Measurements from ENCODE around the gene IFT88. TPM values are rescaled to one million over a fixed set of nuclear protein-coding genes. Genes with fewer than 3 reads are reported as not detected.
A peak's percentile ranks its signal among the peaks of the same experiment; 100 is the strongest.

IFT88 gene
- total and polyA plus RNA-seq, 9 of the 15 experiments (the other 6 are each of a cell fraction or from before 2014, with no cell fraction given) = 8.3 to 13.5 (median 10.0) TPM

DNA sequence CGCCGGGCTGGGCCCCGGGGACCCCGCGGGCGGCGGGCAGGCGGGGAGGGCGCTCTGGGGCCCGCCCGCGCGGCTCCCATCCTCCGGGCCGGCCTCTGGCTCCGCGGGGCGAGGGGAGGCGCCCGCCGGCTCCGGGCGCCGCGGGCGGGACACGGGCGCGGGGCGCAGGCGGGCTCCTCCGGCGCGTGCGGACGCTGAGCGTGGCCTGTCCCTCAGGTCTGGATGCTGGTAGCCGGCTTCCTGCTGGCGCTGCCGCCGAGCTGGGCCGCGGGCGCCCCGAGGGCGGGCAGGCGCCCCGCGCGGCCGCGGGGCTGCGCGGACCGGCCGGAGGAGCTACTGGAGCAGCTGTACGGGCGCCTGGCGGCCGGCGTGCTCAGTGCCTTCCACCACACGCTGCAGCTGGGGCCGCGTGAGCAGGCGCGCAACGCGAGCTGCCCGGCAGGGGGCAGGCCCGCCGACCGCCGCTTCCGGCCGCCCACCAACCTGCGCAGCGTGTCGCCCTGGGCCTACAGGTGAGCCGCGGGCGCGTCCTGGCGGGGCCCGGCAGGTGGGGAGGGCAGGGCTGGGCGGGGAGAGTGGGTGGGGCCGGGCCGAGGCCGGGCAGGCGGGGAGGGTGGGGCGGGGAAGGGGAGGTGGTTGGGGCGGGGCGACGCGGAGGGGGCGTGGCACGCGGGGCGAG is 137.0 kb downstream of the IFT88 start (continued):
- TF ChIP-seq MEIS2 (IDR thresholded peaks at IDR 0.05; ENCODE audit: partially characterized antibody) = no peak
- TF ChIP-seq BHLHE40 (IDR thresholded peaks at IDR 0.05; ENCODE audit: low read length) = peak; percentile 42; the same call in 1 of the 2 replicates
- TF ChIP-seq YBX1 (IDR thresholded peaks at IDR 0.05) = no peak
- TF ChIP-seq GABPB1 (CRISPR knock-in tag; IDR thresholded peaks at IDR 0.05) = peak; percentile 40; the same call in 1 of the 2 replicates
- TF ChIP-seq EP400 (IDR thresholded peaks at IDR 0.05) = no peak
- TF ChIP-seq MLX (CRISPR knock-in tag; conservative IDR thresholded peaks at IDR 0.05) = no peak
- no peak for TF ChIP-seq RAD51 (IDR thresholded peaks at IDR 0.05; ENCODE audit: borderline replicate concordance, low read depth)
- no peak for TF ChIP-seq NEUROD1 (IDR thresholded peaks at IDR 0.05; ENCODE audit: borderline replicate concordance, low read depth, low read length, partially characterized antibody)
- TF ChIP-seq, protein P1, sequence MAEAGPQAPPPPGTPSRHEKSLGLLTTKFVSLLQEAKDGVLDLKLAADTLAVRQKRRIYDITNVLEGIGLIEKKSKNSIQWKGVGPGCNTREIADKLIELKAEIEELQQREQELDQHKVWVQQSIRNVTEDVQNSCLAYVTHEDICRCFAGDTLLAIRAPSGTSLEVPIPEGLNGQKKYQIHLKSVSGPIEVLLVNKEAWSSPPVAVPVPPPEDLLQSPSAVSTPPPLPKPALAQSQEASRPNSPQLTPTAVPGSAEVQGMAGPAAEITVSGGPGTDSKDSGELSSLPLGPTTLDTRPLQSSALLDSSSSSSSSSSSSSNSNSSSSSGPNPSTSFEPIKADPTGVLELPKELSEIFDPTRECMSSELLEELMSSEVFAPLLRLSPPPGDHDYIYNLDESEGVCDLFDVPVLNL (CRISPR knock-in tag; IDR thresholded peaks at IDR 0.05; ENCODE audit: low read depth) = no peak
- TF ChIP-seq IRF1 (CRISPR knock-in tag; IDR thresholded peaks at IDR 0.05; ENCODE audit: borderline replicate concordance) = no peak
- TF ChIP-seq MLLT1 (IDR thresholded peaks at IDR 0.05) = no peak
- TF ChIP-seq, protein P2, sequence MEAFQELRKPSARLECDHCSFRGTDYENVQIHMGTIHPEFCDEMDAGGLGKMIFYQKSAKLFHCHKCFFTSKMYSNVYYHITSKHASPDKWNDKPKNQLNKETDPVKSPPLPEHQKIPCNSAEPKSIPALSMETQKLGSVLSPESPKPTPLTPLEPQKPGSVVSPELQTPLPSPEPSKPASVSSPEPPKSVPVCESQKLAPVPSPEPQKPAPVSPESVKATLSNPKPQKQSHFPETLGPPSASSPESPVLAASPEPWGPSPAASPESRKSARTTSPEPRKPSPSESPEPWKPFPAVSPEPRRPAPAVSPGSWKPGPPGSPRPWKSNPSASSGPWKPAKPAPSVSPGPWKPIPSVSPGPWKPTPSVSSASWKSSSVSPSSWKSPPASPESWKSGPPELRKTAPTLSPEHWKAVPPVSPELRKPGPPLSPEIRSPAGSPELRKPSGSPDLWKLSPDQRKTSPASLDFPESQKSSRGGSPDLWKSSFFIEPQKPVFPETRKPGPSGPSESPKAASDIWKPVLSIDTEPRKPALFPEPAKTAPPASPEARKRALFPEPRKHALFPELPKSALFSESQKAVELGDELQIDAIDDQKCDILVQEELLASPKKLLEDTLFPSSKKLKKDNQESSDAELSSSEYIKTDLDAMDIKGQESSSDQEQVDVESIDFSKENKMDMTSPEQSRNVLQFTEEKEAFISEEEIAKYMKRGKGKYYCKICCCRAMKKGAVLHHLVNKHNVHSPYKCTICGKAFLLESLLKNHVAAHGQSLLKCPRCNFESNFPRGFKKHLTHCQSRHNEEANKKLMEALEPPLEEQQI (IDR thresholded peaks at IDR 0.05) = no peak
- TF ChIP-seq YY1 (IDR thresholded peaks at IDR 0.05; ENCODE audit: borderline replicate concordance in 1 of 3, control insufficient read depth in 1 of 3, extremely low read depth in 1 of 3, insufficient read depth in 3 of 3, insufficient read length in 1 of 3, insufficient replicate concordance in 2 of 3, low read depth in 1 of 3, low read length in 2 of 3) = peak in 1 of 3 experiments; percentile 47
- TF ChIP-seq ETV5 (CRISPR knock-in tag; IDR thresholded peaks at IDR 0.05; ENCODE audit: low read depth) = peak; percentile 51; the same call in 1 of the 2 replicates
- peak; percentile 62 for TF ChIP-seq CXXC5 (CRISPR knock-in tag; IDR thresholded peaks at IDR 0.05)
- 0 out of 2 replicates have a peak, but pooled peaks have one; percentile 29 for TF ChIP-seq GATAD2B (IDR thresholded peaks at IDR 0.05; ENCODE audit: borderline replicate concordance)
- no peak for TF ChIP-seq EP300 (IDR thresholded peaks at IDR 0.05; ENCODE audit: low read length)
- TF ChIP-seq ZNF354B (CRISPR knock-in tag; IDR thresholded peaks at IDR 0.05) = no peak
- no peak for TF ChIP-seq GABPB2 (CRISPR knock-in tag; conservative IDR thresholded peaks at IDR 0.05)
- TF ChIP-seq BDP1 (IDR thresholded peaks at IDR 0.05; ENCODE audit: insufficient read depth, insufficient read length) = no peak
- no peak for TF ChIP-seq SP1 (CRISPR knock-in tag; IDR thresholded peaks at IDR 0.05)

Data from K562 (cell line).